ENCODE measurements around the gene ORAI3. TPM values are rescaled to one million over a fixed set of nuclear protein-coding genes. Genes with fewer than 3 reads are reported as not detected.
A peak's percentile ranks its signal among the peaks of the same experiment; 100 is the strongest.
"Not testable (repeated sequence)": the region's sequence is repeated elsewhere in the genome, so short reads cannot be mapped to it uniquely, and the experiment has no call there.

Gene ORAI3
- total RNA-seq, 6 donors from 2014 or later: 22.2 to 33.9 (median 28.4) TPM

- Histone ChIP-seq H3K4me3 (no peak overlapping the region), H3K27me3 (no peaks in the 10 kb centered on the region), H3K27ac (no peak overlapping the region), H3K36me3 (peaks cover 0 to 43% (median 24%) of the 10 kb centered on the region in 4 donors), H3K4me1 (peaks cover 0 to 11% (median 0%) of the 10 kb centered on the region in 4 donors), H3K9me3 (no peaks in the 10 kb centered on the region)
- TF ChIP-seq POLR2A (IDR thresholded peaks at IDR 0.05) (no peak), CTCF (IDR thresholded peaks at IDR 0.05) (peak; percentile 32 to 65 (median 40)), EP300 (IDR thresholded peaks at IDR 0.05) (no peak)
- 56 to 61% methylated on average over 11 to 12 of the region's 12 CpGs for WGBS, 2 donors
- peak; percentile 75 to 81 for ATAC-seq (ENCODE audit: low FRiP score in 2 of 2)
- DNase-seq: peak in 1 of 2 donors; percentile 49
These were observed 13.9 kb upstream of the ORAI3 start for GRCh38 chr16:30934827-30935557.

- TF ChIP-seq CTCF (IDR thresholded peaks at IDR 0.05): no peak
- no peak for TF ChIP-seq POLR2AphosphoS5 (IDR thresholded peaks at IDR 0.05)
- no peak for TF ChIP-seq POLR2A (IDR thresholded peaks at IDR 0.05)
- TF ChIP-seq EP300 (IDR thresholded peaks at IDR 0.05): no peak
- Histone ChIP-seq H3K4me3 (no peak overlapping the region), H3K4me1 (peaks cover 5 to 21% (median 8%) of the 10 kb centered on the region in 4 donors), H3K9me3 (no peaks in the 10 kb centered on the region), H3K27ac (no peak overlapping the region), H3K36me3 (peaks cover 0 to 20% (median 9%) of the 10 kb centered on the region in 4 donors), H3K27me3 (no peaks in the 10 kb centered on the region)
- no peak for ATAC-seq (ENCODE audit: low FRiP score in 2 of 2)
- WGBS, 2 donors: 36 to 43% methylated on average over 5 of the region's 5 CpGs
- no peak for DNase-seq
These were observed 11.2 kb upstream of the ORAI3 start for GRCh38 chr16:30937692-30938091.

GRCh38 chr16:30939571-30939970 is 9.3 kb upstream of the ORAI3 start:
- not testable (repeated sequence) for DNase-seq; H3K27me3 ChIP-seq; H3K9me3 ChIP-seq; H3K27ac ChIP-seq; H3K4me3 ChIP-seq; ATAC-seq (ENCODE audit: low FRiP score in 2 of 2)
- Histone ChIP-seq H3K4me1 (peaks cover 5 to 21% (median 8%) of the 10 kb centered on the region in 4 donors), H3K36me3 (peaks cover 0 to 29% (median 6%) of the 10 kb centered on the region in 4 donors)
- 96% methylated on average over 8 of the region's 8 CpGs for WGBS, 2 donors

GRCh38 chr16:30941600-30942425 is 7.1 kb upstream of the ORAI3 start:
- TF ChIP-seq EP300 (IDR thresholded peaks at IDR 0.05) (no peak), POLR2AphosphoS5 (IDR thresholded peaks at IDR 0.05) (peak in 1 of 2 donors; percentile 5), POLR2A (IDR thresholded peaks at IDR 0.05) (no peak), CTCF (IDR thresholded peaks at IDR 0.05) (peak; percentile 86 to 96 (median 92))
- Histone ChIP-seq H3K4me1 (peaks cover 5 to 21% (median 8%) of the 10 kb centered on the region in 4 donors), H3K9me3 (no peaks in the 10 kb centered on the region), H3K27ac (peak overlapping the region in 3 of 4 donors; percentile 5 to 58 (median 40)), H3K4me3 (peak overlapping the region in 1 of 4 donors; percentile 15), H3K36me3 (peaks cover 0 to 28% (median 4%) of the 10 kb centered on the region in 4 donors), H3K27me3 (no peaks in the 10 kb centered on the region)
- WGBS, 2 donors: 26 to 86% methylated on average over 2 to 15 of the region's 15 CpGs
- ATAC-seq (ENCODE audit: low FRiP score in 2 of 2): peak; percentile 97
- peak; percentile 87 to 94 for DNase-seq

GRCh38 chr16:30942426-30942806 is 6.5 kb upstream of the ORAI3 start:
- TF ChIP-seq CTCF (IDR thresholded peaks at IDR 0.05) (no peak), POLR2AphosphoS5 (IDR thresholded peaks at IDR 0.05) (no peak), EP300 (IDR thresholded peaks at IDR 0.05) (no peak), POLR2A (IDR thresholded peaks at IDR 0.05) (no peak)
- peak overlapping the region in 1 of 4 donors; percentile 15 for H3K4me3 ChIP-seq
- H3K27me3 ChIP-seq: no peaks in the 10 kb centered on the region
- DNase-seq (no peak), ATAC-seq (ENCODE audit: low FRiP score in 2 of 2) (no peak)
- 71 to 82% methylated on average over 1 to 4 of the region's 4 CpGs for WGBS, 2 donors
- peak overlapping the region in 3 of 4 donors; percentile 5 to 58 (median 40) for H3K27ac ChIP-seq
- H3K9me3 ChIP-seq: no peaks in the 10 kb centered on the region
- H3K4me1 ChIP-seq: peaks cover 5 to 20% (median 8%) of the 10 kb centered on the region in 4 donors
- H3K36me3 ChIP-seq: peaks cover 0 to 26% (median 2%) of the 10 kb centered on the region in 4 donors

Data from upper lobe of left lung (tissue), 6 donors.